Effector memory CD4-positive, alpha-beta T cell (primary cell): ENCODE data around the gene AHSG.

Experiments used
- DNase-seq, 3 donors: peaks; one replicate each; pipeline ENCODE4 v3.0.0-alpha.2; 2020
- H3K27ac ChIP-seq: 2 replicates; pipeline ENCODE4 v1.7.0; 2013; ENCODE audit warnings: mild to moderate bottlenecking, low read length, moderate library complexity; ENCODE audit not compliant: insufficient read depth, poor library complexity, severe bottlenecking
- H3K27me3 ChIP-seq: replicated peaks from 2 replicates; pipeline ENCODE4 v1.7.0; 2013; ENCODE audit warnings: mild to moderate bottlenecking, low read length; ENCODE audit not compliant: insufficient read depth, control insufficient read depth, poor library complexity, severe bottlenecking
- H3K36me3 ChIP-seq: 2 replicates; pipeline ENCODE4 v1.7.0; 2013; ENCODE audit warnings: mild to moderate bottlenecking, low read length, moderate library complexity; ENCODE audit not compliant: control insufficient read depth, insufficient read depth
- H3K4me1 ChIP-seq: 2 replicates; pipeline ENCODE4 v1.7.0; 2013; ENCODE audit warnings: low read length, mild to moderate bottlenecking; ENCODE audit not compliant: control insufficient read depth, insufficient read depth, poor library complexity, severe bottlenecking
- H3K4me3 ChIP-seq: 2 replicates; pipeline ENCODE4 v1.7.0; 2013; ENCODE audit warnings: low read length, low read depth, mild to moderate bottlenecking; ENCODE audit not compliant: insufficient read depth, poor library complexity, severe bottlenecking
- H3K9me3 ChIP-seq: 2 replicates; pipeline ENCODE4 v1.7.0; 2013; ENCODE audit warnings: mild to moderate bottlenecking, low read length, moderate library complexity; ENCODE audit not compliant: control insufficient read depth

Gene AHSG

DNA sequence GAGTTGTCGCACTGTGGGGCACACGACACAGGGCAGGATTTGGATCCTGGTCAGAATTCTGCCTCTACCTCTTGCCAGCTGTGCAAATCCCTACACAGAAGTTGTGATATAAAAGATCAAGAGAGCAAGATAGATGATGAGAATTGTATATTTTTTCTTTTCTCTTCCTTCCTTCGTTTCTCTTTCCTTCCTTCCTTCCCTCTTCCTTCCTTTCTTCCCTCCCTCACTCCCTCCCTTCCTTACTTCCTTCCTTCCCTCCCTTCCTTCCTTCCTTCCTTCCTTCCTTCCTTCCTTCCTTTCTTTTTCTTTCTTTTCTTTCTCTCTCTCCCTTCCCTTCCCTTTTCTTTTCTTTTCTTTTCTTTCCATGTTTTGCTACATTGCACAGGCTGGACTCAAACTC is 12.0 kb upstream of the AHSG start:
- no peaks in the 10 kb centered on the region for H3K4me1 ChIP-seq
- no peak for DNase-seq
- no peaks in the 10 kb centered on the region for H3K27me3 ChIP-seq
- H3K27ac ChIP-seq = no peak overlapping the region
- H3K4me3 ChIP-seq = no peak overlapping the region
- H3K9me3 ChIP-seq = no peaks in the 10 kb centered on the region
- no peaks in the 10 kb centered on the region for H3K36me3 ChIP-seq

GRCh38 chr3:186603159-186603558 is 9.7 kb upstream of the AHSG start:
- H3K27me3 ChIP-seq = no peaks in the 10 kb centered on the region
- no peak overlapping the region for H3K27ac ChIP-seq
- H3K36me3 ChIP-seq = no peaks in the 10 kb centered on the region
- no peak for DNase-seq
- no peaks in the 10 kb centered on the region for H3K9me3 ChIP-seq
- H3K4me1 ChIP-seq = no peaks in the 10 kb centered on the region
- H3K4me3 ChIP-seq = no peak overlapping the region

GRCh38 chr3:186605078-186605477 is 7.8 kb upstream of the AHSG start:
- DNase-seq = no peak
- Histone ChIP-seq H3K4me1 (no peaks in the 10 kb centered on the region), H3K36me3 (no peaks in the 10 kb centered on the region), H3K9me3 (no peaks in the 10 kb centered on the region), H3K27ac (no peak overlapping the region), H3K27me3 (no peaks in the 10 kb centered on the region), H3K4me3 (no peak overlapping the region)

- H3K9me3 ChIP-seq = no peaks in the 10 kb centered on the region
- H3K4me1 ChIP-seq = no peaks in the 10 kb centered on the region
- DNase-seq = no peak
- no peak overlapping the region for H3K4me3 ChIP-seq
- H3K27me3 ChIP-seq = no peaks in the 10 kb centered on the region
- no peak overlapping the region for H3K27ac ChIP-seq
- no peaks in the 10 kb centered on the region for H3K36me3 ChIP-seq
Measured at GRCh38 chr3:186605561-186606545, 7.0 kb upstream of the AHSG start.

DNA sequence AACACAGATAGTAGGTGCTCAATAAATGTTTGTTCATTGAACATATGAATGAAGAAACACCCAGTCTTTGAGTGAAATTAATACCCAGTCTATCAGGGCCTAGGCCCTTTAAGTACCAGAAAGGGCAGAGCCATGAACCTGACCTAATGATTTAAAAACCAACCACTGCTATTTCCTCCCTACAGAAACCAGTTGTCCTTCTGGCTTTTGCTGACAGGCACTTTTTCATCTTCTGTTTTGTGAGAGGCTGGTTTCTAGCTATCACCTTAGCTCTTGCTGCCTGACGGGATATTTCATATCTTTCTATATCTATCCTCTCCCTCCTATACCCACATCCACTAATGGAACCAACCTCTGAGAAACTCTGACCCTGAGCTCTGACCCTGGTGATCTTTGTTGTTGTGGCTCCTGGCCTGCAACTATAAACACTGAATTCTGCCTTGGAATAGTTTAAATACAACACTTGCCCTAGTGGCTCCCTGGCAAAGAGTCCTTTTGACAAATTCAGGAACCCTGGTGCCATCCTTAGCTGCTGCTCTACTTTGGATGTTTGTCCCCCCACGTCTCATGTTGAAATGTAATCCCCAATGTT is 4.1 kb upstream of the AHSG start:
- no peaks in the 10 kb centered on the region for H3K27me3 ChIP-seq
- H3K4me1 ChIP-seq = no peaks in the 10 kb centered on the region
- H3K4me3 ChIP-seq = no peak overlapping the region
- no peak overlapping the region for H3K27ac ChIP-seq
- no peak for DNase-seq
- H3K36me3 ChIP-seq = no peaks in the 10 kb centered on the region
- H3K9me3 ChIP-seq = no peaks in the 10 kb centered on the region

GRCh38 chr3:186609247-186609868 is 3.5 kb upstream of the AHSG start:
- DNase-seq = no peak
- H3K36me3 ChIP-seq = no peaks in the 10 kb centered on the region

DNA sequence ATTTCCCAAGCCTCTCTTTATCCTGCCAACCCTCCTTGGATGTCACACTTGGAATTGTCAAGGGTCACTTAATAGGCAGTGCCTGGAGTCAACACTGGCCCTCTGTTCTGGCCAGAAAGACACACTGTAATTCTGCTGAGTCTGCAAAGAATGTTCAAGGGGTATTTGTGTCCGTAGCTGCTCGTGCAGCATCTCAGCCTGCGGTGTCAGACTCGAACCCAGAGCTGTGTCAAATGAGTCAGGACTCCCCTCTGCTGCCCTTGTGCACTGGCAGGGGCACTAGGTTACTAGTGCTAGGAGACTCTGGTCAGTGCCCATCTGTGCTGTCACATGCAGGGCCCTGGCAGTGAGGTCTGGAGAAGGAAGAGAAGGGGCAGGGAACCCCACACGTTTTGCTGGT is 795 bp upstream of the AHSG start:
- no peak for DNase-seq

More at GRCh38 chr3:186609247-186609868, 3.5 kb upstream of the AHSG start:
- no peak overlapping the region for H3K27ac ChIP-seq
- no peaks in the 10 kb centered on the region for H3K27me3 ChIP-seq
- no peaks in the 10 kb centered on the region for H3K9me3 ChIP-seq
- peaks cover 2% of the 10 kb centered on the region for H3K4me1 ChIP-seq
- H3K4me3 ChIP-seq = no peak overlapping the region

GRCh38 chr3:186613637-186614265 is 891 bp downstream of the AHSG start:
- no peaks in the 10 kb centered on the region for H3K9me3 ChIP-seq
- no peak for DNase-seq
- no peak overlapping the region for H3K4me3 ChIP-seq

More for the DNA sequence above, 795 bp upstream of the AHSG start:
- H3K4me3 ChIP-seq = no peak overlapping the region
- H3K27me3 ChIP-seq = no peaks in the 10 kb centered on the region
- no peaks in the 10 kb centered on the region for H3K9me3 ChIP-seq
- H3K36me3 ChIP-seq = no peaks in the 10 kb centered on the region
- no peak overlapping the region for H3K27ac ChIP-seq
- peaks cover 6% of the 10 kb centered on the region for H3K4me1 ChIP-seq

DNA sequence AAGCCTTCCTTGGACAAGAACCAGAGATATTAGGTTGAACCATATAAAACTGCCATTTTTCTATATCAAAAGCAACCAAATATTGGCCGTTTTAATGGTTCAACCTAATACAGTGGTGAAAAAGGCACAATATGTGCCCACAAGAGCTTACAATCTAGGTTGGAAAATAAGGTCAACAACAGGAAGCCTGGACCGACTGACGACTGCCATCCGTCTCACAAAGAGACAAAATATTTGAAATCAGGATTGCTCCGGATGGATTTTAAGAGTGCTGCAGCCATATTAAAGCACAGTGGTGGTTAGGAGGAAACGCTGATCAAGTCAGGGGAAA is 1.4 kb downstream of the AHSG start:
- no peak for DNase-seq
- Histone ChIP-seq H3K4me1 (peaks cover 6% of the 10 kb centered on the region), H3K27ac (no peak overlapping the region), H3K36me3 (no peaks in the 10 kb centered on the region), H3K27me3 (peaks cover 4% of the 10 kb centered on the region), H3K9me3 (no peaks in the 10 kb centered on the region), H3K4me3 (no peak overlapping the region)

More at GRCh38 chr3:186613637-186614265, 891 bp downstream of the AHSG start:
- Histone ChIP-seq H3K36me3 (no peaks in the 10 kb centered on the region), H3K27ac (no peak overlapping the region), H3K27me3 (peaks cover 4% of the 10 kb centered on the region), H3K4me1 (peaks cover 6% of the 10 kb centered on the region)
